Central memory CD8-positive, alpha-beta T cell (primary cell): ENCODE measurements around the gene OSBP2.

Experiments
- ATAC-seq: fragments of 150-1000 bp; cut with Tn5 transposase; replicated peaks from 2 replicates; pipeline ENCODE4 v1.10.0; 2022; ENCODE audit warnings: mild to moderate bottlenecking, moderate FRiP score, moderate number of reproducible peaks; ENCODE audit not compliant: poor library complexity, severe bottlenecking; ENCODE audit errors: extremely low read depth
- DNase-seq, 2 donors: peaks; one replicate each; pipeline ENCODE4 v3.0.0; 2021; ENCODE audit warnings: low spot score in 2 of 2
- H3K27ac Mint-ChIP-seq: one replicate; pipeline ENCODE4 v1.8.0; 2022; ENCODE audit warnings: low read depth, mild to moderate bottlenecking, moderate library complexity, mixed read lengths
- H3K27me3 Mint-ChIP-seq: one replicate; pipeline ENCODE4 v1.8.0; 2022; ENCODE audit warnings: mixed read lengths
- H3K36me3 Mint-ChIP-seq: one replicate; pipeline ENCODE4 v1.8.0; 2022; ENCODE audit warnings: mild to moderate bottlenecking, moderate library complexity, mixed read lengths; ENCODE audit not compliant: insufficient read depth
- H3K4me1 Mint-ChIP-seq: one replicate; pipeline ENCODE4 v1.8.0; 2022; ENCODE audit warnings: mixed read lengths
- H3K4me3 Mint-ChIP-seq: one replicate; pipeline ENCODE4 v1.8.0; 2022; ENCODE audit warnings: mild to moderate bottlenecking, moderate library complexity, mixed read lengths
- H3K9me3 Mint-ChIP-seq: one replicate; pipeline ENCODE4 v1.8.0; 2022; ENCODE audit warnings: mixed read lengths

The OSBP2 gene

DNA sequence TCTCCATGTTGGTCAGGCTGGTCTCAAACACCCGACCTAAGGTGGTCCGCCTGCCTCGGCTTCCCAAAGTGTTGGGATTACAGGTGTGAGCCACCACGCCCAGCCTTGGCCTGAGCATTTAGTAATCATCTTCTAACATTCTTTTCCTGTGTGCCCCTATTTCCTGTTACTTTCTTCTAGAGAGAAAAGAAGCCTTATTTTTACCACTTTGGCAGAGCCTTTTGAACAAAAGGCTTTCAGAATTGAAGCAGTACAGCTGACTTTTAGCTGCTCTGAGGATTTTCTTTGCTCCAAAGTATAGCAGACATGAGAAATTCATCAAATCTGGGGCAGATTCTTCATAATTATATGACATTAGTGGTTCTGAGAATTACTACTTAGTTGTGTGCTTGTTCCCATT is 260.5 kb downstream of the OSBP2 start:
- H3K4me1 Mint-ChIP-seq, result peaks cover 17% of the 10 kb centered on the region
- H3K27me3 Mint-ChIP-seq, result no peaks in the 10 kb centered on the region
- H3K27ac Mint-ChIP-seq, result no peak overlapping the region
- no peaks in the 10 kb centered on the region for H3K9me3 Mint-ChIP-seq
- H3K4me3 Mint-ChIP-seq, result no peak overlapping the region
- DNase-seq, result no peak
- peaks cover 3% of the 10 kb centered on the region for H3K36me3 Mint-ChIP-seq
- ATAC-seq, result no peak
